Measurements from ENCODE around the gene LDB2. TPM values are rescaled to one million over a fixed set of nuclear protein-coding genes. Genes with fewer than 3 reads are reported as not detected.
A peak's percentile ranks its signal among the peaks of the same experiment; 100 is the strongest.

Gene LDB2
- total RNA-seq, 1 experiment from 2014 or later = not detected

GRCh38 chr4:16580514-16580913 is 317.9 kb downstream of the LDB2 start:
- POLR2A ChIA-PET (ENCODE audit: unreplicated experiment) = no interaction called here
- H3K9me3 ChIP-seq (ENCODE audit: low read length) = no peaks in the 10 kb centered on the region
- DNase-seq (no peak), ATAC-seq (no peak)
- H4K20me1 ChIP-seq (ENCODE audit: low read length) = no peaks in the 10 kb centered on the region
- no peak for TF ChIP-seq EZH2phosphoT487 (IDR thresholded peaks at IDR 0.05; ENCODE audit: borderline replicate concordance, low read length)
- no peak for TF ChIP-seq EZH2 (IDR thresholded peaks at IDR 0.05; ENCODE audit: low read length, unreplicated experiment)
- TF ChIP-seq CTCF (conservative IDR thresholded peaks at IDR 0.05; ENCODE audit: low read depth, low read length) = no peak
- H3K9ac ChIP-seq (ENCODE audit: low read length) = no peak overlapping the region
- peaks cover 35% of the 10 kb centered on the region for H3K4me1 ChIP-seq (ENCODE audit: insufficient read depth, low read length)
- no peak overlapping the region for H3K27ac ChIP-seq (ENCODE audit: low read length)
- no peaks in the 10 kb centered on the region for H3K9me2 ChIP-seq (replicated peaks; ENCODE audit: low read length)
- CTCF ChIA-PET = no interaction called here
- no peak overlapping the region for H3K4me3 ChIP-seq (ENCODE audit: low read length)
- H3K79me2 ChIP-seq (ENCODE audit: low read length) = no peaks in the 10 kb centered on the region
- BruUV-seq (replicated peaks) = no TSS peak
- H3K27me3 ChIP-seq (ENCODE audit: low read length) = no peaks in the 10 kb centered on the region
- H3K4me2 ChIP-seq (ENCODE audit: low read length) = no peak overlapping the region
- H3K36me3 ChIP-seq (ENCODE audit: low read depth, low read length) = no peaks in the 10 kb centered on the region
- no peak overlapping the region for H2AFZ ChIP-seq (ENCODE audit: low read length)
- intact Hi-C loops (cut with micrococcal nuclease) = no loop called here
- no peaks in the 10 kb centered on the region for H3F3A ChIP-seq (ENCODE audit: low read length, unreplicated experiment)

- ATAC-seq (peak; percentile 35; the same call in 1 of the 2 replicates), DNase-seq (no peak)
- Histone ChIP-seq H3F3A (ENCODE audit: low read length, unreplicated experiment) (no peaks in the 10 kb centered on the region), H3K4me1 (ENCODE audit: insufficient read depth, low read length) (peaks cover 35% of the 10 kb centered on the region), H3K27me3 (ENCODE audit: low read length) (no peaks in the 10 kb centered on the region), H4K20me1 (ENCODE audit: low read length) (no peaks in the 10 kb centered on the region), H3K4me3 (ENCODE audit: low read length) (no peak overlapping the region), H3K36me3 (ENCODE audit: low read depth, low read length) (no peaks in the 10 kb centered on the region), H2AFZ (ENCODE audit: low read length) (no peak overlapping the region), H3K9me2 (replicated peaks; ENCODE audit: low read length) (no peaks in the 10 kb centered on the region), H3K9ac (ENCODE audit: low read length) (no peak overlapping the region), H3K4me2 (ENCODE audit: low read length) (no peak overlapping the region), H3K79me2 (ENCODE audit: low read length) (no peaks in the 10 kb centered on the region), H3K27ac (ENCODE audit: low read length) (no peak overlapping the region), H3K9me3 (ENCODE audit: low read length) (no peaks in the 10 kb centered on the region)
- intact Hi-C loops (cut with micrococcal nuclease) = no loop called here
- BruUV-seq (replicated peaks) = no TSS peak
- no peak for TF ChIP-seq CTCF (conservative IDR thresholded peaks at IDR 0.05; ENCODE audit: low read depth, low read length)
- no peak for TF ChIP-seq EZH2 (IDR thresholded peaks at IDR 0.05; ENCODE audit: low read length, unreplicated experiment)
- TF ChIP-seq EZH2phosphoT487 (IDR thresholded peaks at IDR 0.05; ENCODE audit: borderline replicate concordance, low read length) = no peak
- CTCF ChIA-PET = no interaction called here
- POLR2A ChIA-PET (ENCODE audit: unreplicated experiment) = no interaction called here
These were observed 318.6 kb downstream of the LDB2 start for GRCh38 chr4:16579866-16580265.

- no peak overlapping the region for H3K4me2 ChIP-seq (ENCODE audit: low read length)
- no peak overlapping the region for H2AFZ ChIP-seq (ENCODE audit: low read length)
- no peak for TF ChIP-seq EZH2 (IDR thresholded peaks at IDR 0.05; ENCODE audit: low read length, unreplicated experiment)
- TF ChIP-seq EZH2phosphoT487 (IDR thresholded peaks at IDR 0.05; ENCODE audit: borderline replicate concordance, low read length) = no peak
- TF ChIP-seq CTCF (conservative IDR thresholded peaks at IDR 0.05; ENCODE audit: low read depth, low read length) = no peak
- H3K9me3 ChIP-seq (ENCODE audit: low read length) = no peaks in the 10 kb centered on the region
- no peaks in the 10 kb centered on the region for H3F3A ChIP-seq (ENCODE audit: low read length, unreplicated experiment)
- H3K27me3 ChIP-seq (ENCODE audit: low read length) = no peaks in the 10 kb centered on the region
- no peaks in the 10 kb centered on the region for H3K9me2 ChIP-seq (replicated peaks; ENCODE audit: low read length)
- DNase-seq = no peak
- POLR2A ChIA-PET (ENCODE audit: unreplicated experiment) = no interaction called here
- BruUV-seq (replicated peaks) = no TSS peak
- H3K4me1 ChIP-seq (ENCODE audit: insufficient read depth, low read length) = peaks cover 35% of the 10 kb centered on the region
- H3K36me3 ChIP-seq (ENCODE audit: low read depth, low read length) = no peaks in the 10 kb centered on the region
- no peak overlapping the region for H3K27ac ChIP-seq (ENCODE audit: low read length)
- H3K79me2 ChIP-seq (ENCODE audit: low read length) = no peaks in the 10 kb centered on the region
- intact Hi-C loops (cut with micrococcal nuclease) = no loop called here
- no peak overlapping the region for H3K4me3 ChIP-seq (ENCODE audit: low read length)
- no peak overlapping the region for H3K9ac ChIP-seq (ENCODE audit: low read length)
- H4K20me1 ChIP-seq (ENCODE audit: low read length) = no peaks in the 10 kb centered on the region
- ATAC-seq = no peak
- CTCF ChIA-PET = no interaction called here
These were observed 321.3 kb downstream of the LDB2 start for GRCh38 chr4:16577177-16577576.

Data from PC-3 (cell line).